ENCODE results near the gene SLC2A13. TPM values are rescaled to one million over a fixed set of nuclear protein-coding genes. Genes with fewer than 3 reads are reported as not detected.
"Not testable (repeated sequence)": the region's sequence is repeated elsewhere in the genome, so short reads cannot be mapped to it uniquely, and the experiment has no call there.

The SLC2A13 gene
- total RNA-seq, 2 donors from 2014 or later, result 10.3 to 12.9 TPM

- Histone ChIP-seq H3K9me3 (ENCODE audit: control insufficient read depth, low read length) (no peaks in the 10 kb centered on the region), H3K36me3 (ENCODE audit: control insufficient read depth, insufficient read depth, low read length) (no peaks in the 10 kb centered on the region), H3K27ac (ENCODE audit: low read depth, low read length) (peak overlapping the region; percentile 0), H3K9ac (ENCODE audit: extremely low read depth, low read length, poor library complexity, severe bottlenecking) (no peak overlapping the region), H3K4me1 (ENCODE audit: control insufficient read depth, insufficient read depth, low read length) (no peaks in the 10 kb centered on the region), H3K4me3 (ENCODE audit: low read length) (no peak overlapping the region), H3K27me3 (ENCODE audit: control insufficient read depth, insufficient read depth, low read length, poor library complexity, severe bottlenecking) (no peaks in the 10 kb centered on the region)
- peak; percentile 82 for DNase-seq
- no peaks in the 10 kb centered on the region for H3K27me3 Mint-ChIP-seq (ENCODE audit: insufficient read depth)
- TF ChIP-seq CTCF (conservative IDR thresholded peaks at IDR 0.05), result no peak
- peak overlapping the region; percentile 1 for H3K27ac Mint-ChIP-seq
- H3K9me3 Mint-ChIP-seq, result peaks cover 12% of the 10 kb centered on the region
- H3K4me1 Mint-ChIP-seq, result peaks cover 10% of the 10 kb centered on the region
- no peak overlapping the region for H3K4me3 Mint-ChIP-seq
- no peaks in the 10 kb centered on the region for H3K36me3 Mint-ChIP-seq (ENCODE audit: low read depth)
- WGBS, 2 experiments (ENCODE audit: insufficient coverage in 1 of 2, insufficient read length in 1 of 2), result 29 to 56% methylated on average over 2 to 6 of the region's 6 CpGs
These were observed 353.3 kb downstream of the SLC2A13 start for GRCh38 chr12:39752482-39753137.

GRCh38 chr12:39746151-39746550 is 359.7 kb downstream of the SLC2A13 start:
- H3K4me3 ChIP-seq (ENCODE audit: low read length); H3K9ac ChIP-seq (ENCODE audit: extremely low read depth, low read length, poor library complexity, severe bottlenecking); H3K36me3 Mint-ChIP-seq (ENCODE audit: low read depth); H3K27ac Mint-ChIP-seq; DNase-seq; H3K4me1 Mint-ChIP-seq; H3K9me3 ChIP-seq (ENCODE audit: control insufficient read depth, low read length); H3K4me3 Mint-ChIP-seq; H3K27ac ChIP-seq (ENCODE audit: low read depth, low read length); H3K36me3 ChIP-seq (ENCODE audit: control insufficient read depth, insufficient read depth, low read length); H3K27me3 ChIP-seq (ENCODE audit: control insufficient read depth, insufficient read depth, low read length, poor library complexity, severe bottlenecking); H3K27me3 Mint-ChIP-seq (ENCODE audit: insufficient read depth); H3K4me1 ChIP-seq (ENCODE audit: control insufficient read depth, insufficient read depth, low read length): not testable (repeated sequence)
- peaks cover 20% of the 10 kb centered on the region for H3K9me3 Mint-ChIP-seq
- 78 to 87% methylated on average over 3 to 6 of the region's 6 CpGs for WGBS, 2 experiments (ENCODE audit: insufficient coverage in 1 of 2, insufficient read length in 1 of 2)

GRCh38 chr12:39743655-39744054 is 362.2 kb downstream of the SLC2A13 start:
- Histone ChIP-seq H3K9me3 (ENCODE audit: control insufficient read depth, low read length) (no peaks in the 10 kb centered on the region), H3K36me3 (ENCODE audit: control insufficient read depth, insufficient read depth, low read length) (no peaks in the 10 kb centered on the region), H3K27me3 (ENCODE audit: control insufficient read depth, insufficient read depth, low read length, poor library complexity, severe bottlenecking) (no peaks in the 10 kb centered on the region), H3K4me1 (ENCODE audit: control insufficient read depth, insufficient read depth, low read length) (no peaks in the 10 kb centered on the region), H3K27ac (ENCODE audit: low read depth, low read length) (no peak overlapping the region), H3K9ac (ENCODE audit: extremely low read depth, low read length, poor library complexity, severe bottlenecking) (no peak overlapping the region), H3K4me3 (ENCODE audit: low read length) (no peak overlapping the region)
- H3K27ac Mint-ChIP-seq, result no peak overlapping the region
- peaks cover 4% of the 10 kb centered on the region for H3K36me3 Mint-ChIP-seq (ENCODE audit: low read depth)
- H3K4me1 Mint-ChIP-seq, result no peaks in the 10 kb centered on the region
- H3K27me3 Mint-ChIP-seq (ENCODE audit: insufficient read depth), result no peaks in the 10 kb centered on the region
- no peak for TF ChIP-seq CTCF (conservative IDR thresholded peaks at IDR 0.05)
- peaks cover 15% of the 10 kb centered on the region for H3K9me3 Mint-ChIP-seq
- DNase-seq, result no peak
- no peak overlapping the region for H3K4me3 Mint-ChIP-seq
- WGBS, 2 experiments (ENCODE audit: insufficient coverage in 1 of 2, insufficient read length in 1 of 2), result 100% methylated on average over 1 of the region's 1 CpG; no CpG with 5 or more reads in 1 of the 2 experiments

- H3K36me3 Mint-ChIP-seq (ENCODE audit: low read depth), result no peaks in the 10 kb centered on the region
- no peak overlapping the region for H3K4me3 ChIP-seq (ENCODE audit: low read length)
- H3K27ac ChIP-seq (ENCODE audit: low read depth, low read length), result no peak overlapping the region
- no peaks in the 10 kb centered on the region for H3K27me3 Mint-ChIP-seq (ENCODE audit: insufficient read depth)
- peaks cover 25% of the 10 kb centered on the region for H3K9me3 Mint-ChIP-seq
- DNase-seq, result no peak
- no peak overlapping the region for H3K9ac ChIP-seq (ENCODE audit: extremely low read depth, low read length, poor library complexity, severe bottlenecking)
- no peaks in the 10 kb centered on the region for H3K27me3 ChIP-seq (ENCODE audit: control insufficient read depth, insufficient read depth, low read length, poor library complexity, severe bottlenecking)
- peaks cover 13% of the 10 kb centered on the region for H3K9me3 ChIP-seq (ENCODE audit: control insufficient read depth, low read length)
- no peak overlapping the region for H3K27ac Mint-ChIP-seq
- 88 to 100% methylated on average over 2 of the region's 2 CpGs for WGBS, 2 experiments (ENCODE audit: insufficient coverage in 1 of 2, insufficient read length in 1 of 2)
- H3K4me1 ChIP-seq (ENCODE audit: control insufficient read depth, insufficient read depth, low read length), result no peaks in the 10 kb centered on the region
- H3K4me1 Mint-ChIP-seq, result no peaks in the 10 kb centered on the region
- no peaks in the 10 kb centered on the region for H3K36me3 ChIP-seq (ENCODE audit: control insufficient read depth, insufficient read depth, low read length)
- no peak for TF ChIP-seq CTCF (conservative IDR thresholded peaks at IDR 0.05)
- no peak overlapping the region for H3K4me3 Mint-ChIP-seq
These were observed 369.5 kb downstream of the SLC2A13 start for GRCh38 chr12:39736406-39736805.
